Right cardiac atrium (tissue), 5 donors: ENCODE measurements around the gene OR6K2. TPM values are rescaled to one million over a fixed set of nuclear protein-coding genes. Genes with fewer than 3 reads are reported as not detected.

Experiments
- ATAC-seq, 2 donors: fragments of 200-7000 bp; cut with Tn5 transposase; one replicate each; pipeline versions ENCODE4 v1.8.0 to v1.9.1; 2020; ENCODE audit warnings: moderate library complexity in 2 of 2, mild to moderate bottlenecking in 1 of 2
- DNase-seq, 3 donors: peaks; one replicate each; pipeline ENCODE4 v3.0.0-alpha.2; 2020
- H3K27ac ChIP-seq: one replicate; pipeline ENCODE4 v1.5.1; 2013; ENCODE audit warnings: mild to moderate bottlenecking, low read length, control low read depth, moderate library complexity
- H3K27me3 ChIP-seq: one replicate; pipeline ENCODE4 v1.6.1; 2013; ENCODE audit not compliant: control insufficient read depth, insufficient read depth
- H3K4me1 ChIP-seq: one replicate; pipeline ENCODE4 v1.6.1; 2013; ENCODE audit warnings: low read length; ENCODE audit not compliant: control insufficient read depth, insufficient read depth
- H3K4me3 ChIP-seq: one replicate; pipeline ENCODE4 v1.5.1; 2013; ENCODE audit warnings: low read length, control low read depth
- H3K9me3 ChIP-seq: one replicate; pipeline ENCODE4 v1.6.1; 2013; ENCODE audit warnings: low read length; ENCODE audit not compliant: control insufficient read depth
- WGBS: extraction: QIAGEN DNeasy Blood & Tissue Kit; methylation state at CpG from one replicate; pipeline ENCODE4 v1.1.7; 2013; 5-methylcytosine and 5-hydroxymethylcytosine counted together
- intact Hi-C, 4 donors: fragments of 100-400 bp; cut with DNase I; formaldehyde crosslinking; loops; one replicate each; pipeline versions ENCODE4 v1.11.0 to v1.14.0; 2022 to 2023
- polyA plus RNA-seq: library from polyadenylated mRNA; stranded (reverse); fragments of 200-250 nt; gene quantifications from one replicate; pipeline ENCODE4 v1.2.3, GENCODE V29; 2013
- total RNA-seq, 4 donors: library from RNA; stranded (reverse); fragmentation: NEBNext Ultra II Directional; extraction: Animal tissue kit (Norgen Biotek cat#: 25700); gene quantifications; one replicate each; pipeline ENCODE4 v1.2.1, GENCODE V29; 2021
- donor health status: healthy with polysubstance abuse.
- donor health status: DM: no; HTN: yes; CAD: no.
- donor health status: DM: no; HTN: no; CAD: no.
- donor health status: DM: no; HTN: yes; CAD: no; lungs with severe emphysema.
- donor health status: DM: yes; HTN: yes; CAD: no.

OR6K2 gene
- total and polyA plus RNA-seq, 5 donors, result not detected

DNA sequence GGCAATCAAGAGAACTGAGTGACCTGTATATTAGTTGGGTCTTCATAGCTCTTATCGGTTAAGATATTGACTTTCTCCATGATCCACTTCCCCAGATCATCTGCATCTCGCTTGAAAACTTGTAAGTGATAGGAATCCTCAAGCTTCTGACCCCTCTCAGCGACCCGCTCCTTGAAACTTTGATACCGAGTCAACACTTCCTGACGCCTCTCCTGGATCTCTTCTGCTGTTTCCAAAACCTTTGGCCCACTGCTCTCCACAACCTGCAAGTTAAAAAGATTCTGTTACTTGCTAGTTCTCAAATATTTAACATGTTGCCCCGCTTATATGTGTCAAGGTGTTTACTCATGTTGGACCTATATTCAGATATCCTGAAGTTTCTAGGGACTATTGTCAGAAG lies 15.4 kb downstream of the OR6K2 start:
- H3K27ac ChIP-seq, result no peak overlapping the region
- ATAC-seq (no peak), DNase-seq (no peak)
- H3K4me1 ChIP-seq, result no peaks in the 10 kb centered on the region
- H3K27me3 ChIP-seq, result no peaks in the 10 kb centered on the region
- 60% methylated on average over 7 of the region's 7 CpGs for WGBS
- no peaks in the 10 kb centered on the region for H3K9me3 ChIP-seq
- intact Hi-C loops, result no loop called here
- H3K4me3 ChIP-seq, result no peak overlapping the region

DNA sequence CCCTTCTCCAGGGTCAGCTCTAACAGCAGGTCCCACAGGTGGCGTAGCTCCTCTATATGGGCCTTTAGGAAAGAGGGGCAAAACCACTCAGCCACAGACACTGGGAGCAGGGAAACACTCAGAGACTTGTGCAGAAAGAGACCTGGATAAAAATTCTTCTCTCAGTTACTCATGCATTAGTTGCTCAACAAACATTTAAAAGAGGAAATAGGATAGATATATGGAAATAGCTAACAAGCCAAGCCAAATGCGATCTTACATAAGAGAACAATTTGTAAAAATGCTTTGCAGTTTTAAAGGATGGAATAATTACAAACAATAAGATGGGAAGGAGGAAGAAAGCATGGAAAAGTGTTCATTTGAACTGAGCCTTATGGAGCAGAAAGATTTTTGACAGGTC lies 18.8 kb downstream of the OR6K2 start:
- Histone ChIP-seq H3K27ac (no peak overlapping the region), H3K27me3 (no peaks in the 10 kb centered on the region), H3K4me3 (no peak overlapping the region), H3K9me3 (no peaks in the 10 kb centered on the region), H3K4me1 (no peaks in the 10 kb centered on the region)
- 92% methylated on average over 2 of the region's 2 CpGs for WGBS
- intact Hi-C loops, result no loop called here
- no peak for DNase-seq
- ATAC-seq, result no peak

DNA sequence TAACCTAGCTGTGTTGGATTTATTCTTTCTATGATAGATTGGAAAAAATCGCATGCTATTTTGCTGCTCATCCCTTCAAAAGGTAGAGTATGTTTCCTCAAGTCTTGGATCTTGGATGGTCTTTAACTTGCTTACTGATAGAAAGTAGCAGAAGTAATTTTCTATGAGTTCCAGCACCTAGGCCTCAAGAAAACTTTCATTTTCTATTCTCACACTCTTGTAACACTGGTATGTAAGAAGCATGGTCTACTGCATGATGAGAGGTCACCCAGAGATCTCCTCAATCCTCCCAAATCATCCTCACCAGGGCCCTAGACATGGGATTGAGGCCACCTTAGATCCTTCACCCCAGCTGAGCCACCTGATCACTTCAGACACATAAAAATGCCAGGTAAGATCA lies 21.2 kb downstream of the OR6K2 start:
- intact Hi-C loops, result no loop called here
- ATAC-seq, result no peak
- H3K4me3 ChIP-seq, result no peak overlapping the region
- no peaks in the 10 kb centered on the region for H3K27me3 ChIP-seq
- no peaks in the 10 kb centered on the region for H3K4me1 ChIP-seq
- no peak overlapping the region for H3K27ac ChIP-seq
- no peak for DNase-seq
- 94% methylated on average over 1 of the region's 1 CpG for WGBS
- H3K9me3 ChIP-seq, result no peaks in the 10 kb centered on the region

DNA sequence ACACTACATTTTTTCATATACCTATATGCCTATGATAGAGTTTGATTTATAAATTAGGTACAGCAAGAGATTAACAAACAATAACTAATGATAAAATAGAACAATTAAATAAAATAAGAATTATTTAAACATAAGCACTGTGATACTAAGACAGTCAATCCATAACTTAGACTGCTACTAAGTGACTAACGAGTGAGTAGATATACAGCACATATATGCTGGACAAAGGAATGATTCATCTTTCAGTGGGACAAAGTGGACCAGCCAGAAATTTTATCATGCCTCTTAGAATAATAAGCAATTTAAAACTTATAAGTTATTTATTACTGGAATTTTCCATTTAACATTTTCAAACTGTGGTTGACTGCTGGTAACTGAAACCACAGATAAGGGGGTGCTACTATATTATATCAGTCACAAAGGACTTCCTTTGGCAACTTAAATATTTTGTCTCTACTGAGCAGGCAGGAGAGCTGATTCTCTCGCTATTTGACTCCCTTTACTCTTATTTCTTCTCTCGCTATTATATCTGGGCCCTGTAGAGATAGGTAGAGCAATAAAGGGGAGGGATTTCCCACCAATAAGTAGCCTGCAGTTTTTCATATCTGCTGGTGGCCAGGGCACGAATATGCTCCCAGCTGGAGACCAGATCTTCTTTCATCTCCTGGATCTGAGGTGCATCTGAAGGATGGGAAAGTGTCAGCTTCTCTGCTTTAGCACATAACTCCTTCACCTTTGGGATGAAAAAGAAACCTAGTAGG lies 24.7 kb downstream of the OR6K2 start:
- WGBS, result 51% methylated on average over 4 of the region's 4 CpGs
- no peak for ATAC-seq
- intact Hi-C loops, result no loop called here
- no peak overlapping the region for H3K4me3 ChIP-seq
- no peaks in the 10 kb centered on the region for H3K9me3 ChIP-seq
- H3K27me3 ChIP-seq, result no peaks in the 10 kb centered on the region
- no peaks in the 10 kb centered on the region for H3K4me1 ChIP-seq
- no peak for DNase-seq
- H3K27ac ChIP-seq, result no peak overlapping the region

DNA sequence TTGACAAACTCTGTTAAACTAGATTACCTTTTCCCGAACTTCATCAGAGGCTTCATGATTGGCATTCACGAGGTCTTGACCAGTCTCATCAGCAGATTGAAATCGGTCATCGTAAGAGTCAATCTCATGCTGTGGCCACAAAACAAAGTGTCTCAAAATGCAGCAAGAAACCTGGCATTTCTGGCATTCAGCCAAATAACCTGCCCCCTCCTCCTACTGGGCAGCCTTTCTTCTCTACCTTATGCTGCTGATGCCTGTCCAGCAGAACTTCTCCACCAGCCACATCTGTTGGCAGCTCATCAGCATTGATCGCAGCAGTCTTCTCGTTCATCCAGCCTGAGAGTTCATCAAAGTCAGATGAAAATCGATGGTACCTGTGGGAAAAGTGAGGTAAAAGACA lies 26.1 kb downstream of the OR6K2 start:
- Histone ChIP-seq H3K27ac (no peak overlapping the region), H3K4me3 (no peak overlapping the region), H3K27me3 (no peaks in the 10 kb centered on the region), H3K9me3 (no peaks in the 10 kb centered on the region), H3K4me1 (no peaks in the 10 kb centered on the region)
- intact Hi-C loops, result no loop called here
- WGBS, result 89% methylated on average over 7 of the region's 7 CpGs
- no peak for ATAC-seq
- no peak for DNase-seq

DNA sequence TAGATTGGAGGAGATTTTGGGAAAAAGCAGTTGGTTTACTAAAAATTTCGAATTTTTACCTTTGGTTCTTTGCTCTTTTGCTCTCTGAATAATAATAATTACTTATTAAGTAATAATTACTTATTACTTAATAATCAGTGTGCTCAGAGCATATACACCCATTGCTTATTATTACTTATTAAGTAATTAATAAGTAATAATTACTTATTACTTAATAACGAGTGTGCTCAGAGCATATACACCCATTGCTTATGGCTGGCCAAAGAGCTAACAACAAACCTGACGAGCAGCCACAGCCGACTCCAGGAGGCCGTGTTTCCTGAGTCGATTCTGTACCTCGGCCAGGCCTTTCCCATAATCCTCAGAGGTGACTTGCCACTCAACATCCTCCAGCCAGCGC lies 34.4 kb downstream of the OR6K2 start:
- WGBS, result 86% methylated on average over 8 of the region's 8 CpGs
- DNase-seq, result no peak
- no peak for ATAC-seq

DNA sequence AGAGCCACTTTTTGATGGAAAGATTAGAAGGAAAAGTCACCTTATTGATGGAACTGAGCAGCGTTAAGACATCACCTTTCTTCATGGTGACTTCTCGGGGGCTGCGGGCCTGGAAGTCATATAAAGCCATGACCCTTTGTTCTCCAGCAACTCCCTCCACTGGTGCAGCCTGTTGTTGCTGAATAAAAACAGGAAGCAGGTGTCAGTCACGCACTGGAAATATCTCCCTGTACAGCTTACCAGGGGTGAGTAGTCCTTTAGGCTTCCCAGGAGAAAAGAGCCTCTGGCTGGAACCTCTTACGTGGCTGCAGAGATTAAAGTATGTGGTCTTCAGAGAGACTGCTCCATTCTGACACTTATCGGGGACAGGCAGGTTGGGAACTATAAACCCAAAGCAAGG lies 45.9 kb downstream of the OR6K2 start:
- Histone ChIP-seq H3K9me3 (no peaks in the 10 kb centered on the region), H3K4me3 (no peak overlapping the region), H3K4me1 (no peaks in the 10 kb centered on the region), H3K27ac (no peak overlapping the region), H3K27me3 (no peaks in the 10 kb centered on the region)
- ATAC-seq (no peak), DNase-seq (no peak)
- 39% methylated on average over 6 of the region's 6 CpGs for WGBS
- intact Hi-C loops, result no loop called here

More for the DNA sequence above, 34.4 kb downstream of the OR6K2 start:
- no peaks in the 10 kb centered on the region for H3K9me3 ChIP-seq
- H3K4me1 ChIP-seq, result no peaks in the 10 kb centered on the region
- no peak overlapping the region for H3K27ac ChIP-seq
- no peaks in the 10 kb centered on the region for H3K27me3 ChIP-seq
- no peak overlapping the region for H3K4me3 ChIP-seq
- intact Hi-C loops, result no loop called here

DNA sequence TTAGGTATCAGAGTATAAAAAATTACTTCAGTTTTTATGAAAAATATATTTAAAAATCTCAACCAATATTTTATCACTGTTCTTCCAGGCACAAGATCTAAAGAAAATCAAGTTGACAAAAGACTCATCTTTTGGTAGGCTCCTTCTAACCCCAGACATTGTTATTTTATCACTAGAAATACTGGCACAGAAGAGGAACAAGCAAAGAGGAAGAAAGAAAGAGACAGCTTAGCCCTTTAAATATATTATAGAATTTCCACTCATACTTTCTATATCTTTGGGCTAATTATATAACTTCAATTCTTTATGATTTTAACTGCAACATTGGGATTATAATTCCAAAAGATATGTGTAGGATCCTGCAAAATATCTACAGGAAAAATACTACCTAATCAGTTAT lies 46.4 kb downstream of the OR6K2 start:
- Histone ChIP-seq H3K4me1 (no peaks in the 10 kb centered on the region), H3K9me3 (no peaks in the 10 kb centered on the region), H3K27me3 (no peaks in the 10 kb centered on the region), H3K4me3 (no peak overlapping the region), H3K27ac (no peak overlapping the region)
- ATAC-seq (no peak), DNase-seq (no peak)
- intact Hi-C loops, result no loop called here

DNA sequence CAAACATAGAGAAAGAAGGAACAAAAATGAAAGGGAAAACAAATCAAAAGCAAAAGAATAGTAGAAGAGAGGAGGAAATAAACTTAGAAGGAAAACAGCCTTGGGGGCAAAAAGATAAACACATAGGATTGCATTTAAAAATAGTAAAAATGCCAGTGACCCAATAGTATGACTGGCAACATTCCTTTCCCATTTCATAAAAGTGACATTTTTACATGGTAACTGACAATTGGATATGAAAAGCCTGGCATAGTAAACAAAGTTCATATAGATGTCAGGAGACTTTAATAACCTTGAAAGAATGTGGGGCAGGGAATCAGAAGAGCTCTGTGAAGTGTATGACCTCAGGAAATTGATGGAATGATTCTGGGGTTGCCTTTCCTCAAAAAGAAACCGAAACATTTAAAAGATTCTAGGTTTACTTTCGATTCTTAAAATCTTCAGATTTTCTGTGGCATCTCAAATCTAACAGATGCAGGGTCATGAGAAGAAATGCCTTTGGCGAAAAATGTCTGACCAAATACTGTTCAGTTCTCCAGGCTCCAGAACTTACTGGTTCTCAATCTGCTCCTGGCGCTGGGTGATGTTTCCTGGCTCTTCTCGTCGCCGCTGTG lies 47.6 kb downstream of the OR6K2 start:
- H3K9me3 ChIP-seq, result no peaks in the 10 kb centered on the region
- ATAC-seq, result no peak
- H3K4me1 ChIP-seq, result no peaks in the 10 kb centered on the region
- intact Hi-C loops, result no loop called here
- no peaks in the 10 kb centered on the region for H3K27me3 ChIP-seq
- no peak overlapping the region for H3K4me3 ChIP-seq
- WGBS, result 88% methylated on average over 7 of the region's 7 CpGs
- no peak overlapping the region for H3K27ac ChIP-seq
- DNase-seq, result no peak

Other genes starting within 250 kb of the OR6K2 start
- gene OR10K1, start 238.8 kb downstream of the OR6K2 start, total RNA-seq, result not detected
- not detected for gene OR10K1, start 238.8 kb downstream of the OR6K2 start, polyA plus RNA-seq
- gene OR10R2, start 228.4 kb downstream of the OR6K2 start, total RNA-seq, result not detected
- not detected for gene OR10R2, start 228.4 kb downstream of the OR6K2 start, polyA plus RNA-seq
- not detected for gene OR6Y1, start 146.2 kb downstream of the OR6K2 start, total RNA-seq
- not detected for gene OR6Y1, start 146.2 kb downstream of the OR6K2 start, polyA plus RNA-seq
- not detected for gene OR6P1, start 130.1 kb downstream of the OR6K2 start, total RNA-seq
- gene OR6P1, start 130.1 kb downstream of the OR6K2 start, polyA plus RNA-seq, result not detected
- not detected for gene OR10X1, start 120.8 kb downstream of the OR6K2 start, total RNA-seq
- gene OR10X1, start 120.8 kb downstream of the OR6K2 start, polyA plus RNA-seq, result not detected
- gene OR10Z1, start 95.4 kb downstream of the OR6K2 start, total RNA-seq, result not detected
- not detected for gene OR10Z1, start 95.4 kb downstream of the OR6K2 start, polyA plus RNA-seq
- gene SPTA1, start 13.9 kb downstream of the OR6K2 start, total RNA-seq, result not detected
- gene SPTA1, start 13.9 kb downstream of the OR6K2 start, polyA plus RNA-seq, result not detected
- not detected for gene OR6K3, start 20.1 kb upstream of the OR6K2 start, total RNA-seq
- not detected for gene OR6K3, start 20.1 kb upstream of the OR6K2 start, polyA plus RNA-seq
- not detected for gene OR6K6, start 54.1 kb upstream of the OR6K2 start, total RNA-seq
- not detected for gene OR6K6, start 54.1 kb upstream of the OR6K2 start, polyA plus RNA-seq
- not detected for gene OR6N1, start 71.5 kb upstream of the OR6K2 start, total RNA-seq
- gene OR6N1, start 71.5 kb upstream of the OR6K2 start, polyA plus RNA-seq, result not detected
- gene OR6N2, start 80.6 kb upstream of the OR6K2 start, total RNA-seq, result not detected
- gene OR6N2, start 80.6 kb upstream of the OR6K2 start, polyA plus RNA-seq, result not detected
- 1 to 10 TPM; 2.3 to 6.4 (median 4.2) TPM for gene MNDA, start 130.7 kb upstream of the OR6K2 start, total RNA-seq
- gene MNDA, start 130.7 kb upstream of the OR6K2 start, polyA plus RNA-seq, result 0.95 TPM
- under 1 TPM in 3 of 4 donors, not detected in 1; 0.56 to 0.66 (median 0.62) TPM for gene PYHIN1, start 230.9 kb upstream of the OR6K2 start, total RNA-seq
- 0.20 TPM for gene PYHIN1, start 230.9 kb upstream of the OR6K2 start, polyA plus RNA-seq